Gastrocnemius medialis (tissue), 4 donors: Measurements from ENCODE around the gene HSPA9. TPM values are rescaled to one million over a fixed set of nuclear protein-coding genes. Genes with fewer than 3 reads are reported as not detected.

Experiments
- ATAC-seq, 2 donors: fragments of 150-250 bp; one replicate each; pipeline ENCODE4 v1.9.1; 2016
- DNase-seq, 2 donors: peaks; one replicate each; pipeline ENCODE4 v3.0.0-alpha.2; 2019
- H3K27ac ChIP-seq, 4 donors: fragments of 200-600 bp; sonication (generic); 1 replicate in 1 of 4; 2 replicates in 3 of 4; pipeline ENCODE4 v1.5.1; 2016 to 2018; ENCODE audit warnings: mild to moderate bottlenecking in 2 of 4, moderate library complexity in 1 of 4
- H3K27me3 ChIP-seq, 3 donors: fragments of 200-600 bp; sonication (generic) in 2 of 3; 1 replicate in 1 of 3; 2 replicates in 2 of 3; pipeline versions ENCODE4 v1.5.1 to v1.6.0; 2016 to 2019; ENCODE audit warnings: mild to moderate bottlenecking in 1 of 3, moderate library complexity in 1 of 3
- H3K36me3 ChIP-seq, 2 donors: fragments of 200-600 bp; sonication (generic) in 1 of 2; one replicate each; pipeline ENCODE4 v1.5.1; 2017 to 2018
- H3K4me1 ChIP-seq, 2 donors: fragments of 200-600 bp; sonication (generic) in 1 of 2; one replicate each; pipeline ENCODE4 v1.5.1; 2016 to 2017; ENCODE audit warnings: mild to moderate bottlenecking in 2 of 2
- H3K4me3 ChIP-seq, 4 donors: fragments of 200-600 bp; sonication (generic) in 3 of 4; 1 replicate in 1 of 4; 2 replicates in 3 of 4; pipeline ENCODE4 v1.5.1; 2016 to 2019; ENCODE audit warnings: mild to moderate bottlenecking in 2 of 4
- H3K9me3 ChIP-seq, 3 donors: fragments of 200-600 bp; sonication (generic) in 2 of 3; 1 replicate in 1 of 3; 2 replicates in 2 of 3; pipeline ENCODE4 v1.5.1; 2016 to 2019
- POLR2A ChIP-seq, 2 donors: fragments of 450-650 bp; IDR thresholded peaks; one replicate each; pipeline ENCODE4 v1.6.1; 2017; ENCODE audit warnings: antibody characterized with exemption in 2 of 2, mild to moderate bottlenecking in 2 of 2, moderate library complexity in 2 of 2
- in situ Hi-C, 4 donors: fragments of 200-750 bp; cut with MboI; loops; one replicate each; pipeline versions ENCODE4 v1.15.0 to v1.8.0; 2017; ENCODE audit warnings: low sequenced_read_pairs in 4 of 4
- intact Hi-C: fragments of 100-400 bp; cut with DNase I; formaldehyde crosslinking; loops from one replicate; pipeline ENCODE4 v1.15.1; 2023; ENCODE audit warnings: low total_unique reads
- total RNA-seq, 4 donors: library from RNA; depleted of rRNA; stranded (reverse); fragments of >200 nt; gene quantifications; one replicate each; pipeline versions ENCODE4 v1.1.0 to v1.2.3, GENCODE V29; 2016
- TF ChIP-seq, protein P1 (sequence below), 5 experiments: fragments of 450-650 bp in 3 of 5; fragments of 200-600 bp in 2 of 5; sonication (generic) in 2 of 5; IDR thresholded peaks in 4 of 5; conservative IDR thresholded peaks in 1 of 5; 1 replicate in 4 of 5; 2 replicates in 1 of 5; pipeline ENCODE4 v1.5.1; 2016 to 2019; ENCODE audit warnings: antibody characterized with exemption in 5 of 5, mild to moderate bottlenecking in 3 of 5, moderate library complexity in 3 of 5

Gene HSPA9
- total RNA-seq, 4 donors from 2014 or later = 449 to 840 (median 569) TPM

DNA sequence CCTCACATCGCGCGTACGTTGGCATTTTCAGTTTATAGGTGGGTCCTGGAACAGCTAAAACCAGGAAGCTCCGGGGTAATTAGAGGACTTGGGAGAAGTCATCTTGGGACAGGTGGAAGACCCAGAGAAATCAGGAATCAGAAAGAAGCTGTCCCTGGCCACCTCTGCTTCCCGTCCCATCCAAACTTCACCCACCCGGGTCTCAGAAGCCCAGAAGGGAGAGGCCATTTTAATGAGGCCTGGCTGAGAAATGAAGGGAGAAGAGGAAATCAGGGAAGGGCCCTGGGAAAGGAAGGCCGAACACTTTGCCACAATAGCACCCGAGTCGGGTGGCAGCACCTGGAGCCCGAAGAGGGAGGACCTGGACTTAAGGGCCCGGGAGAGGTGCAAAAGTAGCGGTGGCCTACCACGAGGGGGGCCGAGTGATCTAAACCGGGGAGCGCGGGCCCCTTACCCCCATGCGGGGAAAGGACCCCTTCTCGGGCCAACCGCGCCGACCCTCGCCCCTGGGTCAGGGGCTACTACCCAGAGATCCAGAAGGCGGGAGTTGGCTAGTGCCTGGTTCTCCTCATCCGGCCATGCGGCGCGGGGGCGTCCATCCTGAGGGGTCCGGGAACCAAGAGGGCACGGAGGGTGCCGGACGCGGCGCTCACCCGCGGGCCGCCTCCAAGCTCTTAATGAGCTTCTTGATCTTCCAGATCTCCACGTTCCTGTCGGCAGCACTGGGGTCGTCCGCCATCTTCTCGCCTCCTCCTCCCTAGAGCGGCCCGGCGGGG is 32.8 kb downstream of the HSPA9 start:
- ATAC-seq (peak; percentile 25 to 26), DNase-seq (peak in 1 of 2 donors; percentile 5)
- Histone ChIP-seq H3K4me3 (peak overlapping the region; percentile 85 to 98 (median 96)), H3K27ac (peak overlapping the region; percentile 97 to 100 (median 98)), H3K9me3 (no peaks in the 10 kb centered on the region), H3K4me1 (peaks cover 67% of the 10 kb centered on the region in 2 donors), H3K36me3 (no peaks in the 10 kb centered on the region), H3K27me3 (no peaks in the 10 kb centered on the region)
- in situ Hi-C loops = no loop called here
- TF ChIP-seq POLR2A (IDR thresholded peaks at IDR 0.05) = no peak
- TF ChIP-seq, protein P1, sequence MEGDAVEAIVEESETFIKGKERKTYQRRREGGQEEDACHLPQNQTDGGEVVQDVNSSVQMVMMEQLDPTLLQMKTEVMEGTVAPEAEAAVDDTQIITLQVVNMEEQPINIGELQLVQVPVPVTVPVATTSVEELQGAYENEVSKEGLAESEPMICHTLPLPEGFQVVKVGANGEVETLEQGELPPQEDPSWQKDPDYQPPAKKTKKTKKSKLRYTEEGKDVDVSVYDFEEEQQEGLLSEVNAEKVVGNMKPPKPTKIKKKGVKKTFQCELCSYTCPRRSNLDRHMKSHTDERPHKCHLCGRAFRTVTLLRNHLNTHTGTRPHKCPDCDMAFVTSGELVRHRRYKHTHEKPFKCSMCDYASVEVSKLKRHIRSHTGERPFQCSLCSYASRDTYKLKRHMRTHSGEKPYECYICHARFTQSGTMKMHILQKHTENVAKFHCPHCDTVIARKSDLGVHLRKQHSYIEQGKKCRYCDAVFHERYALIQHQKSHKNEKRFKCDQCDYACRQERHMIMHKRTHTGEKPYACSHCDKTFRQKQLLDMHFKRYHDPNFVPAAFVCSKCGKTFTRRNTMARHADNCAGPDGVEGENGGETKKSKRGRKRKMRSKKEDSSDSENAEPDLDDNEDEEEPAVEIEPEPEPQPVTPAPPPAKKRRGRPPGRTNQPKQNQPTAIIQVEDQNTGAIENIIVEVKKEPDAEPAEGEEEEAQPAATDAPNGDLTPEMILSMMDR (IDR thresholded peaks at IDR 0.05 in 4 of 5, conservative IDR thresholded peaks at IDR 0.05 in 1 of 5) = peak in 2 of 5 experiments; percentile 5 to 8
- intact Hi-C loops = loop anchor here (5.0 kb wide), 1 partner anchor 155 kb away; no protein-coding TSS in a partner anchor

DNA sequence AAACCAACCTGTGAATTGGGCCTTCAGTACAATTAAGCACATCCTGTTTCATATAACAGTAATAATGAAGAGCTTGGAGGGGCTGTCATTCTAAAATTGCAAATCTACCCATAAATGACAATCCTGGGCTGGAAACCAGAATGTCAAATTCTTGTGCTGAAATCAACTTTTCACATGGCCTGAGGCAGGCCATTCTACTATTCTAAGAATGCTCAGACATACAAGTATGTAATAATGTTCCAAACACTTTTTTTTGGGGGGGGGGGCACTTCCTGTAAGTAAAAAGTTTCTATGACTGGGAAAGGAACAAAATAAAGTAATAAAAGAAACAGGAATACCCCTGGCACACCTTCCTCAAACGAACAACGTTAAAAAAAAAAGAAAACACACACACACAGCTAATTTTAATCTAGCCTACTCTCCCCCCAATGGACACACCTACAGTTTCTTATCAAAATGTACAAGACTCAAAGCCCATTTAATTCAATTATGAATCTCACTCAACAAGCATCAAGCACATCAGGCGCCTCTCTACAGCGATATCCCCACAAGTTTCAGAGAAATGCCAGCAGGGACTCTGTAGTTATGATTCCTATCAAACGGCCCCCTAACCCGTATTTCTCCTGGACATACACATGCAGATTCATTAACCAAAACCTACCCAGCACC is 33.6 kb downstream of the HSPA9 start:
- TF ChIP-seq, protein P1 (IDR thresholded peaks at IDR 0.05 in 4 of 5, conservative IDR thresholded peaks at IDR 0.05 in 1 of 5) = no peak
- TF ChIP-seq POLR2A (IDR thresholded peaks at IDR 0.05) = no peak
- Histone ChIP-seq H3K27ac (peak overlapping the region; percentile 97 to 100 (median 98)), H3K36me3 (no peaks in the 10 kb centered on the region), H3K4me1 (peaks cover 60 to 67% of the 10 kb centered on the region in 2 donors), H3K4me3 (peak overlapping the region; percentile 85 to 98 (median 96)), H3K27me3 (no peaks in the 10 kb centered on the region), H3K9me3 (no peaks in the 10 kb centered on the region)
- in situ Hi-C loops = no loop called here
- ATAC-seq = no peak
- DNase-seq = no peak
- intact Hi-C loops = loop anchor here (5.0 kb wide), 1 partner anchor 154 kb away; no protein-coding TSS in a partner anchor

DNA sequence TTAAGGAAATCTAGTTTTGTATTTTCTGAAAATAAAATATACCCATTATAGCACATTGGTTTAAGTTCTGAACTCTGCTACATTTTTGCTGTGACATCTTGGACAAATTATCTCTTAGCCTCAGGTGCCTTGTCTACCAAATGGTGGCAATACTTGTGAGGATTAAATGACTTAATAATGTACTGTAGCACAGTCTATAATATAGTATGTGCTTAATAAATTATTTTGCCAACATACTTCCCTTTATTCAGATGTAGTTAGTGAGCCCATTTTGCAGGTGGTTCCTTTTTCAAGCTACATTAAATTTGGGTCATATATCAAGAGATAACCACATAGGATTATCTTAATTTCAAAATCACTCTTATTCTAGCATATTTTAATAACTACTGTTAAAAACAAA is 35.4 kb downstream of the HSPA9 start:
- no peak for DNase-seq
- H3K36me3 ChIP-seq = no peaks in the 10 kb centered on the region
- peaks cover 48 to 65% of the 10 kb centered on the region in 2 donors for H3K4me1 ChIP-seq
- intact Hi-C loops (loop anchor here (5.0 kb wide), 1 partner anchor 152 kb away; no protein-coding TSS in a partner anchor), in situ Hi-C loops (no loop called here)
- H3K27ac ChIP-seq = peak overlapping the region; percentile 97 to 100 (median 98)
- no peak for TF ChIP-seq POLR2A (IDR thresholded peaks at IDR 0.05)
- TF ChIP-seq, protein P1 (IDR thresholded peaks at IDR 0.05 in 4 of 5, conservative IDR thresholded peaks at IDR 0.05 in 1 of 5) = no peak
- ATAC-seq = no peak
- no peaks in the 10 kb centered on the region for H3K9me3 ChIP-seq
- H3K4me3 ChIP-seq = peak overlapping the region; percentile 15 to 98 (median 90)
- H3K27me3 ChIP-seq = no peaks in the 10 kb centered on the region

DNA sequence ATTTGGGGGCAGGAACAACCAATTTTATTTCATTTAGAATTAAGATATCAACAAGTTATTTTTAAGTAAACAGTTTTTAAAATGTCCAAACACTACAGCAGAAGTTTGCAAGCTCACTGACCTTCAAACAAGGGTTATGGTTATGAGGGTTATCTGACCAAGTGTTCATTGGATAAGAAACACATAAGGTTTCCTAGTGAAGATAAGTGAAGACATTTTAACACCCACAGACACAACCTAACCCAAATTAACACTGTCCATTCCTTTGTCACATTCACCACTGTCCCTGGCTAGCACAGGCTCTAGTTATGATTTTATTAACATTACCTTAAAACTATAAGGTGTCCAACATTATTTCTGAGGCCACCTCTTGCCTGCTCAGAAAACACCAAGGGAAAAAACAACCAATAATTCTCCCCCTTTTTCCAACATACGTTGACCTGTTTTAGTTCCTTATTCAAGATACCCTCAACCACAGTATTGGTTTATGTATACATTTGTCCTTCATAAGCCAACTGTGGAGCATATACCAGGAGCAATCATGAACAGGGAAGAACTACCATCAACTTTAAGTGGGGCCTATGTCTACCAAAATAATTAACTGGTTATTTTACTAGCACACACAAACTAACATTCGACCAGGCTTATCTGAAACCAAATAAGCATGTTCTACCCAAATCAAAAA is 36.1 kb downstream of the HSPA9 start:
- TF ChIP-seq POLR2A (IDR thresholded peaks at IDR 0.05) = no peak
- TF ChIP-seq, protein P1 (IDR thresholded peaks at IDR 0.05 in 4 of 5, conservative IDR thresholded peaks at IDR 0.05 in 1 of 5) = no peak
- Histone ChIP-seq H3K27ac (peak overlapping the region; percentile 8 to 100 (median 66)), H3K4me1 (peaks cover 49 to 66% of the 10 kb centered on the region in 2 donors), H3K9me3 (no peaks in the 10 kb centered on the region), H3K27me3 (no peaks in the 10 kb centered on the region), H3K4me3 (no peak overlapping the region), H3K36me3 (no peaks in the 10 kb centered on the region)
- intact Hi-C loops (no loop called here), in situ Hi-C loops (no loop called here)
- ATAC-seq = no peak
- no peak for DNase-seq
